Measurements from ENCODE around the gene PEAK1.

The PEAK1 gene

DNA sequence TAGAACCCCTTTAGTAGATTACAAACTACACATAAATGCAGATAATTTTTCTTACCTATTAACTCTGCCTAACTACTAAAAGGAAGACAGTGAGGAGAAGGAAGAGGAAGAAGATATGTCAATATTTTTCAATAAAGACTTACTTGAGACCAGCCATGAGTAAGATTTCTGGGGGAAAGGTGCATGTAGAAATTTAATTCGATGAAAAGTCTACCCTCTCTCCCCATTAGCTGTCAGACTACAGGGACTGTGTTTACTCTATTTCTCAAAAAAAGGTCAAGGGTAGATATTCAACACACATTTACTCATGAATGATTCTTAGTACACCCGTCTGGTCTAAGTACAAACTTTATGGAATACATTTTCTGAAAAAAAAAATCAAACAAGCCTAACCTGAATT is 355.8 kb downstream of the PEAK1 start:
- no peak for TF ChIP-seq JUND (IDR thresholded peaks at IDR 0.05; ENCODE audit: low read depth)
- in situ Hi-C loops (cut with HindIII; ENCODE audit: low pct_unique_long_range_greater_than_20kb, low sequenced_read_pairs): no loop called here
- no peak for DNase-seq (ENCODE audit: low read depth in 1 of 2, low spot score in 1 of 2)

- TF ChIP-seq JUND (IDR thresholded peaks at IDR 0.05; ENCODE audit: low read depth): no peak
- in situ Hi-C loops (cut with HindIII; ENCODE audit: low pct_unique_long_range_greater_than_20kb, low sequenced_read_pairs): no loop called here
- DNase-seq (ENCODE audit: low read depth in 1 of 2, low spot score in 1 of 2): no peak
Observed at GRCh38 chr15:77063249-77063648, 356.7 kb downstream of the PEAK1 start.

DNA sequence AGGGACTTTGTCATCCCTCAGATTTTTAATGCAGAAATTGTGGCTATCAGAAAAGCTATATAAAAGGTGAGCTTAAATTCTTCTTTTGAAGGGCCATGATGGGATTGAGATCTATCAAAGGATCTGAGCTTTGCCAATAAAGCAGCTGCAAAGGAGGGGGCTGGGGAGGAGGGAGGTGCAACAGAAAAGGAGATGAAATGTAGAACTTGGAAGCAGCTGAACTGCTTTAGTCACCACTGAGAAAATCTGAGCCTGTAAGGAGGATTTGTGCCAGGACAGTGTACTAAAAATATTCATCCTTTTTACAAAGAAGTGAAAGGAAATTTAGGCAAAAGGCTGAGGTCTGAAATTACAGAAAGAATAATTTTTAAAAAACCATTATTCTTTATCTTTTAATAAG is 359.4 kb downstream of the PEAK1 start:
- no peak for TF ChIP-seq JUND (IDR thresholded peaks at IDR 0.05; ENCODE audit: low read depth)
- no peak for DNase-seq (ENCODE audit: low read depth in 1 of 2, low spot score in 1 of 2)
- in situ Hi-C loops (cut with HindIII; ENCODE audit: low pct_unique_long_range_greater_than_20kb, low sequenced_read_pairs): no loop called here

GRCh38 chr15:77059786-77060361 is 360.0 kb downstream of the PEAK1 start:
- in situ Hi-C loops (cut with HindIII; ENCODE audit: low pct_unique_long_range_greater_than_20kb, low sequenced_read_pairs): no loop called here
- no peak for TF ChIP-seq JUND (IDR thresholded peaks at IDR 0.05; ENCODE audit: low read depth)
- no peak for DNase-seq (ENCODE audit: low read depth in 1 of 2, low spot score in 1 of 2)

- no peak for DNase-seq (ENCODE audit: low read depth in 1 of 2, low spot score in 1 of 2)
- no peak for TF ChIP-seq JUND (IDR thresholded peaks at IDR 0.05; ENCODE audit: low read depth)
- in situ Hi-C loops (cut with HindIII; ENCODE audit: low pct_unique_long_range_greater_than_20kb, low sequenced_read_pairs): no loop called here
Observed at GRCh38 chr15:77058468-77058867, 361.4 kb downstream of the PEAK1 start.

GRCh38 chr15:77057685-77058084 is 362.2 kb downstream of the PEAK1 start:
- no peak for TF ChIP-seq JUND (IDR thresholded peaks at IDR 0.05; ENCODE audit: low read depth)
- DNase-seq (ENCODE audit: low read depth in 1 of 2, low spot score in 1 of 2): no peak
- in situ Hi-C loops (cut with HindIII; ENCODE audit: low pct_unique_long_range_greater_than_20kb, low sequenced_read_pairs): no loop called here

DNA sequence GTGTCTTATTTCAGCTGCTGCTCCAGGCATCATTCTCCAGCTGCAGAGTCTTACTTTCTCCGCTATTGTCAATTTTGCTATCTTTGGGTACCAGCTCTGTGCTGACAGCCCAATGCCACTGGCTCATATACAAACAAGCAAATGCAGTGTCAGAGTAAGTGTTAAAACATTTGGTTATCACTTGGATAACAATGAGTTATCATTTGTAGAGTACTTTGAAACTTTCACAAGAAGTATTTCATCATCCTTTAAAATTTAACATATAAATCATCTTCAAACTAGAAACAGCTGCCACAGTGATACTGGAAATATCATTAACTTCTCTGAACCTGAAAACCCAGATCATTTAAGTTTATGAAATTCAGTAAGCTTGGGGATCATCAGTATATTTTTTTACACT is 362.8 kb downstream of the PEAK1 start:
- no peak for DNase-seq (ENCODE audit: low read depth in 1 of 2, low spot score in 1 of 2)
- TF ChIP-seq JUND (IDR thresholded peaks at IDR 0.05; ENCODE audit: low read depth): no peak
- in situ Hi-C loops (cut with HindIII; ENCODE audit: low pct_unique_long_range_greater_than_20kb, low sequenced_read_pairs): no loop called here

DNA sequence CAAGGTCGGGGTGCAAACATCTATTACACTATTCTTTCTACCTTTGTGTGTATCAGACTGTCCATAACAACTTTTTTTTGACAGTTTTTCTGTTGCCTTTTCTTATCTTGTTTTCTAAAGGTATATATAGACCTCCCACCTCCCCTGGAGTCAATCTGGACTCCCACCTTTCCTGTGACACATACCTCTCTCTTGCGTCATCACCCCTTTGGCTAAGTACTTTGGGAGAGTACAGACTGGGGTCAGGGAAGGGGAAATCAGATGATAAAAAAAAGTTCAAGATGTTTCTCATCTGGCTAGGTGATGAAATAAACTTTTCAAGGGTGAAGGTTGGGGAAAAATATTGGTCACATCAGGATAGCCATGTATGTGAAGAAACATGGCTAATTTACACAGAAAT is 366.2 kb downstream of the PEAK1 start:
- no peak for TF ChIP-seq JUND (IDR thresholded peaks at IDR 0.05; ENCODE audit: low read depth)
- in situ Hi-C loops (cut with HindIII; ENCODE audit: low pct_unique_long_range_greater_than_20kb, low sequenced_read_pairs): no loop called here
- no peak for DNase-seq (ENCODE audit: low read depth in 1 of 2, low spot score in 1 of 2)

- in situ Hi-C loops (cut with HindIII; ENCODE audit: low pct_unique_long_range_greater_than_20kb, low sequenced_read_pairs): no loop called here
Observed at GRCh38 chr15:77052556-77052955, 367.3 kb downstream of the PEAK1 start.

More at GRCh38 chr15:77052556-77052955, 367.3 kb downstream of the PEAK1 start:
- no peak for DNase-seq (ENCODE audit: low read depth in 1 of 2, low spot score in 1 of 2)
- TF ChIP-seq JUND (IDR thresholded peaks at IDR 0.05; ENCODE audit: low read depth): no peak
